Type B pancreatic cell (in vitro differentiated cells): ENCODE measurements around the gene PRKN. TPM values are rescaled to one million over a fixed set of nuclear protein-coding genes. Genes with fewer than 3 reads are reported as not detected.

Source experiments
- DNase-seq: peaks from one replicate; pipeline ENCODE4 v3.0.0; 2021; ENCODE audit warnings: mixed read lengths; ENCODE audit not compliant: unreplicated experiment; ENCODE audit errors: extremely low spot score
- H3K27ac Mint-ChIP-seq: 2 replicates; pipeline ENCODE4 v1.8.0; 2021; ENCODE audit warnings: mild to moderate bottlenecking, mixed read lengths
- H3K27me3 Mint-ChIP-seq: 2 replicates; pipeline ENCODE4 v1.8.0; 2021; ENCODE audit warnings: mixed read lengths
- H3K36me3 Mint-ChIP-seq: 2 replicates; pipeline ENCODE4 v1.8.0; 2021; ENCODE audit warnings: mixed read lengths
- H3K4me1 Mint-ChIP-seq: one replicate; pipeline ENCODE4 v1.8.0; 2021; ENCODE audit warnings: mixed read lengths; ENCODE audit not compliant: unreplicated experiment
- H3K4me3 Mint-ChIP-seq: 2 replicates; pipeline ENCODE4 v1.8.0; 2021; ENCODE audit warnings: mild to moderate bottlenecking, mixed read lengths
- H3K9me3 Mint-ChIP-seq: 2 replicates; pipeline ENCODE4 v1.8.0; 2021; ENCODE audit warnings: mixed read lengths
- total RNA-seq: library from RNA; stranded (reverse); gene quantifications from 2 replicates; pipeline ENCODE4 v1.2.1, GENCODE V29; 2021; ENCODE audit warnings: low replicate concordance
- TF ChIP-seq, protein P1 (sequence below): fragments of 200-600 bp; sonication (generic); conservative IDR thresholded peaks from 2 replicates; pipeline ENCODE4 v1.5.0; 2021; ENCODE audit warnings: antibody characterized with exemption, mild to moderate bottlenecking

The PRKN gene
- total RNA-seq, 1 donor from 2014 or later, result 6.2 TPM

GRCh38 chr6:161985876-161986423 lies 741.6 kb downstream of the PRKN start:
- no peak for DNase-seq
- Mint-ChIP-seq H3K9me3 (no peaks in the 10 kb centered on the region), H3K4me3 (no peak overlapping the region), H3K27ac (no peak overlapping the region), H3K27me3 (no peaks in the 10 kb centered on the region), H3K36me3 (no peaks in the 10 kb centered on the region), H3K4me1 (peaks cover 12% of the 10 kb centered on the region)
- TF ChIP-seq, protein P1, sequence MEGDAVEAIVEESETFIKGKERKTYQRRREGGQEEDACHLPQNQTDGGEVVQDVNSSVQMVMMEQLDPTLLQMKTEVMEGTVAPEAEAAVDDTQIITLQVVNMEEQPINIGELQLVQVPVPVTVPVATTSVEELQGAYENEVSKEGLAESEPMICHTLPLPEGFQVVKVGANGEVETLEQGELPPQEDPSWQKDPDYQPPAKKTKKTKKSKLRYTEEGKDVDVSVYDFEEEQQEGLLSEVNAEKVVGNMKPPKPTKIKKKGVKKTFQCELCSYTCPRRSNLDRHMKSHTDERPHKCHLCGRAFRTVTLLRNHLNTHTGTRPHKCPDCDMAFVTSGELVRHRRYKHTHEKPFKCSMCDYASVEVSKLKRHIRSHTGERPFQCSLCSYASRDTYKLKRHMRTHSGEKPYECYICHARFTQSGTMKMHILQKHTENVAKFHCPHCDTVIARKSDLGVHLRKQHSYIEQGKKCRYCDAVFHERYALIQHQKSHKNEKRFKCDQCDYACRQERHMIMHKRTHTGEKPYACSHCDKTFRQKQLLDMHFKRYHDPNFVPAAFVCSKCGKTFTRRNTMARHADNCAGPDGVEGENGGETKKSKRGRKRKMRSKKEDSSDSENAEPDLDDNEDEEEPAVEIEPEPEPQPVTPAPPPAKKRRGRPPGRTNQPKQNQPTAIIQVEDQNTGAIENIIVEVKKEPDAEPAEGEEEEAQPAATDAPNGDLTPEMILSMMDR, result no peak

GRCh38 chr6:161984713-161985112 lies 742.9 kb downstream of the PRKN start:
- Mint-ChIP-seq H3K27ac (no peak overlapping the region), H3K4me1 (peaks cover 12% of the 10 kb centered on the region), H3K9me3 (no peaks in the 10 kb centered on the region), H3K36me3 (no peaks in the 10 kb centered on the region), H3K27me3 (no peaks in the 10 kb centered on the region), H3K4me3 (no peak overlapping the region)
- TF ChIP-seq, protein P1, result no peak
- DNase-seq, result no peak

- H3K4me1 Mint-ChIP-seq, result no peaks in the 10 kb centered on the region
- no peak overlapping the region for H3K27ac Mint-ChIP-seq
- TF ChIP-seq, protein P1, result no peak
- no peak for DNase-seq
- H3K27me3 Mint-ChIP-seq, result no peaks in the 10 kb centered on the region
- peaks cover 4% of the 10 kb centered on the region for H3K36me3 Mint-ChIP-seq
- peaks cover 5% of the 10 kb centered on the region for H3K9me3 Mint-ChIP-seq
- no peak overlapping the region for H3K4me3 Mint-ChIP-seq
Observed at GRCh38 chr6:161976553-161976952, 751.0 kb downstream of the PRKN start.

- DNase-seq, result no peak
- Mint-ChIP-seq H3K4me1 (no peaks in the 10 kb centered on the region), H3K27me3 (no peaks in the 10 kb centered on the region), H3K27ac (no peak overlapping the region), H3K36me3 (peaks cover 4% of the 10 kb centered on the region), H3K4me3 (no peak overlapping the region), H3K9me3 (peaks cover 5% of the 10 kb centered on the region)
- TF ChIP-seq, protein P1, result no peak
Observed at GRCh38 chr6:161973064-161973463, 754.5 kb downstream of the PRKN start.

DNA sequence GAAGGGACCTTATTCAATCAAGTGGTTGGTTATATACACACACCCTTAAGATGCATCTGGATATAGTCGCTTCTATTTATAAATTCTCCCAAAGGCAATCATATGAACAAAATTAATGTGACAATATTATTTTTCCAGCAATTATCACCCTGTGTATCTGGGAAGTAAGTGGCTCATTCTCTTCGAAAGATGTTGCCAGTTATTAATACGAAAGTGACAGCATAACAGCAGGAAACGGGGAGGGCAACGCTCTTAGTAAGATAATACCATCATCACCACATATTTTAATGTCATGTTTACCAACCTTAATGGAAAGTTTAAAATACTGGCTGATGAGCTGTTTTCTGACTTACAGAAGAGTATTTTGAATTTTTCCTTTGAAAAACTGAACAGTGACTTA lies 756.5 kb downstream of the PRKN start:
- TF ChIP-seq, protein P1, result no peak
- Mint-ChIP-seq H3K4me1 (no peaks in the 10 kb centered on the region), H3K4me3 (no peak overlapping the region), H3K9me3 (peaks cover 5% of the 10 kb centered on the region), H3K27me3 (no peaks in the 10 kb centered on the region), H3K36me3 (peaks cover 4% of the 10 kb centered on the region), H3K27ac (no peak overlapping the region)
- no peak for DNase-seq
